GM19452 (cell line): ENCODE measurements around the gene MCM7.

ENCODE experiments used
- ATAC-seq: cut with Tn5 transposase; IDR thresholded peaks from one replicate; pipeline ENCODE4 v1.9.1; 2021; ENCODE audit not compliant: unreplicated experiment

MCM7 gene

GRCh38 chr7:100075418-100075817 lies 25.8 kb downstream of the MCM7 start:
- ATAC-seq, result no peak

GRCh38 chr7:100074841-100075240 lies 26.4 kb downstream of the MCM7 start:
- no peak for ATAC-seq

GRCh38 chr7:100072462-100072861 lies 28.7 kb downstream of the MCM7 start:
- no peak for ATAC-seq

GRCh38 chr7:100071018-100071723 lies 30.0 kb downstream of the MCM7 start:
- ATAC-seq, result no peak

- no peak for ATAC-seq
These were observed 31.2 kb downstream of the MCM7 start for GRCh38 chr7:100069991-100070390.

GRCh38 chr7:100066953-100067352 lies 34.2 kb downstream of the MCM7 start:
- ATAC-seq, result no peak

GRCh38 chr7:100065452-100066186 lies 35.6 kb downstream of the MCM7 start:
- no peak for ATAC-seq

- no peak for ATAC-seq
These were observed 37.0 kb downstream of the MCM7 start for GRCh38 chr7:100064162-100064561.

- no peak for ATAC-seq
These were observed 37.8 kb downstream of the MCM7 start for GRCh38 chr7:100063376-100063775.

GRCh38 chr7:100061518-100062193 lies 39.5 kb downstream of the MCM7 start:
- ATAC-seq, result no peak

GRCh38 chr7:100059251-100059739 lies 41.9 kb downstream of the MCM7 start:
- ATAC-seq, result no peak

GRCh38 chr7:100057006-100057405 lies 44.2 kb downstream of the MCM7 start:
- no peak for ATAC-seq

GRCh38 chr7:100053215-100053614 lies 48.0 kb downstream of the MCM7 start:
- no peak for ATAC-seq

- no peak for ATAC-seq
These were observed 49.6 kb downstream of the MCM7 start for GRCh38 chr7:100051611-100052010.

- ATAC-seq, result peak; percentile 88
These were observed 51.5 kb downstream of the MCM7 start, which contains the start of gene ZSCAN21 for GRCh38 chr7:100049441-100050291. Gene ZSCAN21 (plus strand): TSS chr7:100049774. CDS start chr7:100057007, 7,233 bp downstream.

GRCh38 chr7:100048680-100049079 lies 52.5 kb downstream of the MCM7 start:
- ATAC-seq, result no peak

- no peak for ATAC-seq
These were observed 56.5 kb downstream of the MCM7 start for GRCh38 chr7:100044718-100045117.
